Gastroesophageal sphincter (tissue), 3 donors: ENCODE data around the gene ETV4.

Experiments
- EP300 ChIP-seq: sonication (generic); formaldehyde crosslinking; IDR thresholded peaks from one replicate; pipeline ENCODE4 v1.6.1; 2017; ENCODE audit warnings: antibody characterized with exemption, mild to moderate bottlenecking
- TF ChIP-seq, protein P1 (sequence below), 4 experiments: fragments of 200-600 bp in 2 of 4; fragments of 450-650 bp in 2 of 4; sonication (generic) in 1 of 4; IDR thresholded peaks; one replicate each; pipeline ENCODE4 v1.5.1; 2017 to 2019; ENCODE audit warnings: antibody characterized with exemption in 4 of 4, mild to moderate bottlenecking in 2 of 4, moderate library complexity in 2 of 4

DNA sequence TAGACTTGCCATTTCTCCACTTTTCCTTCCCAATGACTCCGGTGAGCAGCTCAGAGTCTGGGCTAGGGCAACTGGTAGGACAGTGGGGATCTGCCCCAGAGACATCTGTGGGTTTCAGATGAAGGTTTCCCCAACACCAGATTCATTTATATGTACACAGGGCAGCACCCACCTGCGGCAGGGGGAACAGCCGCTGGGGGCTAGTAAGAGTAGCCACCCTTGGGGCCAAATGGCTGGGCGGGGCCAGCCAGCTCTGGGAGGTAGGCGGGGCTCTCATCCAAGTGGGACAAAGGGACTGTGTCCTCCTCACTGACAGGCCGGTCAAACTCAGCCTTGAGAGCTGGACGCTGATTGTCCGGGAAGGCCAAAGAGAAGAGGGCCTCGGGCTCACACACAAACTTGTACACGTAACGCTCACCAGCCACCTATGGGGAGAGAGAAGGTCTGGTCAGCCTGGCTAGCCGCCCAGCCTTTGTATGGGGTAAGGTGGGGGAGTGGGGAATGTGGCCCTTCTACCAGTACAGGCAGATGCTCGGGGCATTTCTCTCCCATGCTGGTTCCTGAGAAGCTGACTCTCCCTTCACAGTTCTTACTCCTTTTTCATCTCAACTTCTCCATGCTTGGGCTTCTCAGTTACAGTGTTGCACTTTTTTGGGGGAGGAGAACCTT lies 17.7 kb downstream of the ETV4 start:
- TF ChIP-seq, protein P1, sequence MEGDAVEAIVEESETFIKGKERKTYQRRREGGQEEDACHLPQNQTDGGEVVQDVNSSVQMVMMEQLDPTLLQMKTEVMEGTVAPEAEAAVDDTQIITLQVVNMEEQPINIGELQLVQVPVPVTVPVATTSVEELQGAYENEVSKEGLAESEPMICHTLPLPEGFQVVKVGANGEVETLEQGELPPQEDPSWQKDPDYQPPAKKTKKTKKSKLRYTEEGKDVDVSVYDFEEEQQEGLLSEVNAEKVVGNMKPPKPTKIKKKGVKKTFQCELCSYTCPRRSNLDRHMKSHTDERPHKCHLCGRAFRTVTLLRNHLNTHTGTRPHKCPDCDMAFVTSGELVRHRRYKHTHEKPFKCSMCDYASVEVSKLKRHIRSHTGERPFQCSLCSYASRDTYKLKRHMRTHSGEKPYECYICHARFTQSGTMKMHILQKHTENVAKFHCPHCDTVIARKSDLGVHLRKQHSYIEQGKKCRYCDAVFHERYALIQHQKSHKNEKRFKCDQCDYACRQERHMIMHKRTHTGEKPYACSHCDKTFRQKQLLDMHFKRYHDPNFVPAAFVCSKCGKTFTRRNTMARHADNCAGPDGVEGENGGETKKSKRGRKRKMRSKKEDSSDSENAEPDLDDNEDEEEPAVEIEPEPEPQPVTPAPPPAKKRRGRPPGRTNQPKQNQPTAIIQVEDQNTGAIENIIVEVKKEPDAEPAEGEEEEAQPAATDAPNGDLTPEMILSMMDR (IDR thresholded peaks at IDR 0.05) = no peak
- no peak for TF ChIP-seq EP300
